PC-9 (cell line): ENCODE data around the gene NOLC1. TPM values are rescaled to one million over a fixed set of nuclear protein-coding genes. Genes with fewer than 3 reads are reported as not detected.

Experiments
- BruUV-seq: library from RNA; stranded (reverse); fragments of 400-500 nt; replicated peaks from 2 replicates; lab custom pipeline; 2021; lab: Mats Ljungman, UMichigan
- CTCF ChIA-PET: fragments of 300-600 bp; sonication (Branson Sonifier 250); formaldehyde crosslinking; loops from one replicate; lab custom pipeline; 2022; ENCODE audit warnings: antibody characterized with exemption; lab: Charles Lee
- POLR2A ChIA-PET: fragments of 300-600 bp; sonication (Branson Sonifier 250); formaldehyde crosslinking; loops from one replicate; lab custom pipeline; 2022; ENCODE audit warnings: antibody characterized with exemption; ENCODE audit not compliant: unreplicated experiment; lab: Charles Lee
- DNase-seq, 2 experiments: peaks; one replicate each; pipeline versions ENCODE4 v3.0.0 to v3.0.0-alpha.2; 2015 to 2022; ENCODE audit warnings: mixed read lengths in 1 of 2
- H2AFZ ChIP-seq: fragments of 200-600 bp; sonication (generic); 2 replicates; pipeline ENCODE4 v1.8.1; 2017; ENCODE audit warnings: antibody characterized with exemption
- H3F3A ChIP-seq: fragments of 200-600 bp; sonication (generic); 2 replicates; pipeline ENCODE4 v1.8.1; 2017; ENCODE audit warnings: antibody characterized with exemption, mild to moderate bottlenecking, low read depth; ENCODE audit not compliant: insufficient read depth
- H3K27ac ChIP-seq: fragments of 200-600 bp; sonication (generic); 2 replicates; pipeline ENCODE4 v1.6.1; 2016; ENCODE audit warnings: mixed run types
- H3K27me3 ChIP-seq: fragments of 200-600 bp; sonication (generic); 2 replicates; pipeline ENCODE4 v1.6.1; 2016; ENCODE audit warnings: low read depth, mixed run types; ENCODE audit not compliant: insufficient read depth
- H3K36me3 ChIP-seq: fragments of 200-600 bp; sonication (generic); 2 replicates; pipeline ENCODE4 v1.6.1; 2016; ENCODE audit warnings: low read depth, mixed run types
- H3K4me1 ChIP-seq: fragments of 200-600 bp; sonication (generic); replicated peaks from 2 replicates; pipeline ENCODE4 v1.6.1; 2016; ENCODE audit warnings: mixed run types; ENCODE audit not compliant: insufficient read depth
- H3K4me2 ChIP-seq: fragments of 200-600 bp; sonication (generic); 2 replicates; pipeline ENCODE4 v1.6.1; 2017; ENCODE audit warnings: mixed run types
- H3K4me3 ChIP-seq: fragments of 200-600 bp; sonication (generic); 2 replicates; pipeline ENCODE4 v1.6.1; 2016; ENCODE audit warnings: mixed run types
- H3K79me2 ChIP-seq: fragments of 200-600 bp; sonication (generic); 2 replicates; pipeline ENCODE4 v1.6.1; 2017; ENCODE audit warnings: low read depth, mixed run types
- H3K9me2 ChIP-seq: fragments of 200-600 bp; sonication (generic); 2 replicates; pipeline ENCODE4 v1.8.1; 2017; ENCODE audit warnings: mild to moderate bottlenecking; ENCODE audit not compliant: insufficient read depth
- H3K9me3 ChIP-seq: fragments of 200-600 bp; sonication (generic); 2 replicates; pipeline ENCODE4 v1.8.1; 2016; ENCODE audit warnings: low read depth; ENCODE audit not compliant: insufficient read depth
- H4K20me1 ChIP-seq: fragments of 200-600 bp; sonication (generic); 2 replicates; pipeline ENCODE4 v1.8.1; 2017; ENCODE audit not compliant: insufficient read depth
- EZH2 ChIP-seq: fragments of 200-600 bp; sonication (generic); IDR thresholded peaks from 2 replicates; pipeline ENCODE4 v1.8.0; 2017; ENCODE audit warnings: antibody characterized with exemption, low read depth
- intact Hi-C: fragments of 100-400 bp; cut with micrococcal nuclease; formaldehyde crosslinking; loops from one replicate; pipeline ENCODE4 v1.10.0; 2022; ENCODE audit not compliant: unreplicated experiment
- total RNA-seq: library from RNA; stranded (reverse); gene quantifications from 2 replicates; pipeline ENCODE4 v1.2.3, GENCODE V29; 2021
- TF ChIP-seq, protein P1 (sequence below): fragments of 200-600 bp; sonication (generic); conservative IDR thresholded peaks from 2 replicates; pipeline ENCODE4 v1.6.1; 2017; ENCODE audit warnings: mixed run types, antibody characterized with exemption, mild to moderate bottlenecking, moderate library complexity

The NOLC1 gene
- total RNA-seq, 1 experiment from 2014 or later: 59.5 TPM

DNA sequence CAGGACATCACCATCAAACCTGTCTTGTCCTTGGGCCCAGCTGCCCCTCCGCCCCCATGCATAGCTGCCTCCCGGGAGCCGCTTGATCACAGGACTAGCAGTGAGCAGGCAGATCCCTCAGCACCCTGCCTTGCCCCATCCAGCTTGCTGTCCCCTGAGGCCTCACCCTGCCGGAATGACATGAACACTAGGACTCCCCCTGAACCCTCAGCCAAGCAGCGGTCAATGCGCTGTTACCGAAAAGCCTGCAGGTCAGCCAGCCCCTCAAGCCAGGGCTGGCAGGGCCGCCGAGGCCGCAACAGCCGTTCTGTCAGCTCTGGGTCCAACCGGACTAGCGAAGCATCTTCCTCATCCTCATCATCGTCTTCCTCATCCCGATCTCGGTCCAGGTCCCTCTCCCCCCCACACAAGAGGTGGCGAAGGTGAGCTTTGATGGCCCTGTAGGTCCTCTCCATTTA, 5.2 kb upstream of the NOLC1 start:
- Histone ChIP-seq H3F3A (peaks cover 28% of the 10 kb centered on the region), H3K9me2 (no peaks in the 10 kb centered on the region), H3K27ac (no peak overlapping the region), H3K4me3 (no peak overlapping the region), H3K27me3 (no peaks in the 10 kb centered on the region), H3K36me3 (peaks cover 5% of the 10 kb centered on the region; the same call in 1 of the 2 replicates), H2AFZ (no peak overlapping the region), H3K9me3 (no peaks in the 10 kb centered on the region), H3K4me2 (no peak overlapping the region), H4K20me1 (peaks cover 9% of the 10 kb centered on the region), H3K4me1 (peaks cover 21% of the 10 kb centered on the region), H3K79me2 (0 out of 2 replicates have a peak, but pooled peaks cover 7% of the 10 kb centered on the region)
- intact Hi-C loops: no loop called here
- CTCF ChIA-PET: no interaction called here
- DNase-seq: no peak
- TF ChIP-seq EZH2: no peak
- TF ChIP-seq, protein P1, sequence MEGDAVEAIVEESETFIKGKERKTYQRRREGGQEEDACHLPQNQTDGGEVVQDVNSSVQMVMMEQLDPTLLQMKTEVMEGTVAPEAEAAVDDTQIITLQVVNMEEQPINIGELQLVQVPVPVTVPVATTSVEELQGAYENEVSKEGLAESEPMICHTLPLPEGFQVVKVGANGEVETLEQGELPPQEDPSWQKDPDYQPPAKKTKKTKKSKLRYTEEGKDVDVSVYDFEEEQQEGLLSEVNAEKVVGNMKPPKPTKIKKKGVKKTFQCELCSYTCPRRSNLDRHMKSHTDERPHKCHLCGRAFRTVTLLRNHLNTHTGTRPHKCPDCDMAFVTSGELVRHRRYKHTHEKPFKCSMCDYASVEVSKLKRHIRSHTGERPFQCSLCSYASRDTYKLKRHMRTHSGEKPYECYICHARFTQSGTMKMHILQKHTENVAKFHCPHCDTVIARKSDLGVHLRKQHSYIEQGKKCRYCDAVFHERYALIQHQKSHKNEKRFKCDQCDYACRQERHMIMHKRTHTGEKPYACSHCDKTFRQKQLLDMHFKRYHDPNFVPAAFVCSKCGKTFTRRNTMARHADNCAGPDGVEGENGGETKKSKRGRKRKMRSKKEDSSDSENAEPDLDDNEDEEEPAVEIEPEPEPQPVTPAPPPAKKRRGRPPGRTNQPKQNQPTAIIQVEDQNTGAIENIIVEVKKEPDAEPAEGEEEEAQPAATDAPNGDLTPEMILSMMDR: no peak
- POLR2A ChIA-PET: interaction anchor here (0.6 kb wide), 1 partner anchor 11 kb away, joined by 5 read pairs; no protein-coding TSS in a partner anchor
- no TSS peak for BruUV-seq

DNA sequence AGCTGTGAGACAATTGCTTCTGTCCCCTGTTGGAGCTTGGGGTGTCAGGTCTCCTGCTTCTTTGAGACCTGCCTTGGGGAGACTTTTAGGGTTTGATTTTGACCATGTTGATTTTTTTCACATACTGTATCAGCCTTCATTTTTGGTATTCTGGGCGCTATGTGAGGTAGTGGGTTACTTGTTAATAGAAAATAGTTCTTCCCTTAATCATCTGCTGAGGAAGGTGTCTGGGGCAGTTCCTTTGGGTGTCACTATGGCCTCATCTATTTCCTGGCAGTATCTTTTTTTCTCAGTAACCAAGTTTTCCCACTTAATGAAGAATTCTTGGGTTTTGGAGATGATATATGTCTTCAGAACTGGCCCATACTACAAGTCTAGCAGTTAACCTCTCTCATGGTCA, 4.6 kb upstream of the NOLC1 start:
- no peaks in the 10 kb centered on the region for H3K9me2 ChIP-seq
- POLR2A ChIA-PET: interaction anchor here (0.6 kb wide), 1 partner anchor 12 kb away, joined by 5 read pairs; no protein-coding TSS in a partner anchor
- peaks cover 32% of the 10 kb centered on the region for H3F3A ChIP-seq
- no peak for DNase-seq
- H3K9me3 ChIP-seq: no peaks in the 10 kb centered on the region
- H3K79me2 ChIP-seq: peaks cover 9% of the 10 kb centered on the region
- TF ChIP-seq, protein P1: no peak
- TF ChIP-seq EZH2: no peak
- no peak overlapping the region for H3K4me3 ChIP-seq
- peaks cover 5% of the 10 kb centered on the region; the same call in 1 of the 2 replicates for H3K36me3 ChIP-seq
- CTCF ChIA-PET: no interaction called here
- BruUV-seq: no TSS peak
- peaks cover 21% of the 10 kb centered on the region for H3K4me1 ChIP-seq
- H2AFZ ChIP-seq: no peak overlapping the region
- H3K27ac ChIP-seq: no peak overlapping the region
- no peaks in the 10 kb centered on the region for H3K27me3 ChIP-seq
- intact Hi-C loops: no loop called here
- H4K20me1 ChIP-seq: peaks cover 9% of the 10 kb centered on the region
- H3K4me2 ChIP-seq: no peak overlapping the region

DNA sequence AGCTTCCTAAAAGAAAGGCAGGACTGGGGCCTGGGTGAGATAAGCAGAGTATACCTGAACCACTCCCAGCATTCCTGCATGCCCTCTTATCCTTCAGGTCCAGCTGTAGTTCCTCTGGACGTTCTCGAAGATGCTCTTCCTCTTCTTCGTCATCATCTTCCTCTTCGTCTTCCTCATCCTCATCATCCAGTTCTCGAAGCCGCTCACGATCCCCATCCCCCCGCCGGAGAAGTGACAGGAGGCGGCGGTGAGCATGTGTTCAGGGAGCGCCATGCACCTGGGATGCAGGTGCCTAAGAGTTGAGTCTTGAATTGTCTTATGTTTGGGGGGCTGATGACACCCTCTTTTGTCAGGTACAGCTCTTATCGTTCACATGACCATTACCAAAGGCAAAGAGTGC, 3.9 kb upstream of the NOLC1 start:
- Histone ChIP-seq H3K9me3 (no peaks in the 10 kb centered on the region), H3K27ac (no peak overlapping the region), H3K4me1 (peaks cover 21% of the 10 kb centered on the region), H2AFZ (no peak overlapping the region), H3F3A (peaks cover 39% of the 10 kb centered on the region), H3K4me3 (no peak overlapping the region), H3K9me2 (no peaks in the 10 kb centered on the region), H3K36me3 (peaks cover 5% of the 10 kb centered on the region; the same call in 1 of the 2 replicates), H3K27me3 (no peaks in the 10 kb centered on the region), H4K20me1 (peaks cover 9% of the 10 kb centered on the region), H3K4me2 (no peak overlapping the region), H3K79me2 (peaks cover 10% of the 10 kb centered on the region)
- no peak for TF ChIP-seq EZH2
- TF ChIP-seq, protein P1: no peak
- no TSS peak for BruUV-seq
- POLR2A ChIA-PET: no interaction called here
- intact Hi-C loops: no loop called here
- CTCF ChIA-PET: no interaction called here
- no peak for DNase-seq
